ENCODE measurements around the gene GAR1. TPM values are rescaled to one million over a fixed set of nuclear protein-coding genes. Genes with fewer than 3 reads are reported as not detected.
A peak's percentile ranks its signal among the peaks of the same experiment; 100 is the strongest.

GAR1 gene
- total RNA-seq, 4 donors from 2014 or later: 5.9 to 15.4 (median 12.0) TPM

GRCh38 chr4:109810552-109811387, 4.8 kb upstream of the GAR1 start:
- no peaks in the 10 kb centered on the region for H3K27me3 ChIP-seq
- H3K9me3 ChIP-seq: no peaks in the 10 kb centered on the region
- no peak for TF ChIP-seq EP300 (IDR thresholded peaks at IDR 0.05)
- TF ChIP-seq, protein P1, sequence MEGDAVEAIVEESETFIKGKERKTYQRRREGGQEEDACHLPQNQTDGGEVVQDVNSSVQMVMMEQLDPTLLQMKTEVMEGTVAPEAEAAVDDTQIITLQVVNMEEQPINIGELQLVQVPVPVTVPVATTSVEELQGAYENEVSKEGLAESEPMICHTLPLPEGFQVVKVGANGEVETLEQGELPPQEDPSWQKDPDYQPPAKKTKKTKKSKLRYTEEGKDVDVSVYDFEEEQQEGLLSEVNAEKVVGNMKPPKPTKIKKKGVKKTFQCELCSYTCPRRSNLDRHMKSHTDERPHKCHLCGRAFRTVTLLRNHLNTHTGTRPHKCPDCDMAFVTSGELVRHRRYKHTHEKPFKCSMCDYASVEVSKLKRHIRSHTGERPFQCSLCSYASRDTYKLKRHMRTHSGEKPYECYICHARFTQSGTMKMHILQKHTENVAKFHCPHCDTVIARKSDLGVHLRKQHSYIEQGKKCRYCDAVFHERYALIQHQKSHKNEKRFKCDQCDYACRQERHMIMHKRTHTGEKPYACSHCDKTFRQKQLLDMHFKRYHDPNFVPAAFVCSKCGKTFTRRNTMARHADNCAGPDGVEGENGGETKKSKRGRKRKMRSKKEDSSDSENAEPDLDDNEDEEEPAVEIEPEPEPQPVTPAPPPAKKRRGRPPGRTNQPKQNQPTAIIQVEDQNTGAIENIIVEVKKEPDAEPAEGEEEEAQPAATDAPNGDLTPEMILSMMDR (IDR thresholded peaks at IDR 0.05): no peak
- no peak for TF ChIP-seq POLR2AphosphoS5 (IDR thresholded peaks at IDR 0.05)
- TF ChIP-seq POLR2A (IDR thresholded peaks at IDR 0.05): no peak
- DNase-seq (ENCODE audit: low spot score in 2 of 2): no peak
- no peaks in the 10 kb centered on the region for H3K36me3 ChIP-seq
- H3K4me1 ChIP-seq: peaks cover 7% of the 10 kb centered on the region
- 75% methylated on average over 11 of the region's 11 CpGs for WGBS
- no peak overlapping the region for H3K4me3 ChIP-seq
- no peak overlapping the region for H3K27ac ChIP-seq

DNA sequence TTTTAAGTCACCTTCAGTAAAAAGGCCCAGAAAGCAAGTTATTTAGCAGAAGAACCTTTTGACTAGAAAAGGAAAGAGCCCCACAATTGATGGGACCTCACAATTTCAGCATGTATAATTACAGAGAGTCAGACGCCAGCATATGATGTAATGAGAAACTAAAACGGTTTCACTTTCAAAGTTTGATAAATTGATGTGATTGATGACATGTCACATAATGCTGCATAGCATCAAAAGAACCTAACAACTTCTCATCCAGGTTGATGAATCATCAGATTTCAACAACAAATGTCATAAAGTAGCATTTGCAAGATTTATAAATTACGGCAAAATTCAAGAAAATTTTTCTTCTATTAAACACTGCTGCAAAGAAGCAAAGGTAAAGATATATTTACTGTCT, 3.9 kb upstream of the GAR1 start:
- TF ChIP-seq EP300 (IDR thresholded peaks at IDR 0.05) (no peak), POLR2AphosphoS5 (IDR thresholded peaks at IDR 0.05) (no peak), POLR2A (IDR thresholded peaks at IDR 0.05) (no peak)
- TF ChIP-seq, protein P1 (IDR thresholded peaks at IDR 0.05): no peak
- no peak overlapping the region for H3K27ac ChIP-seq
- no peaks in the 10 kb centered on the region for H3K36me3 ChIP-seq
- H3K4me1 ChIP-seq: peaks cover 15% of the 10 kb centered on the region
- H3K9me3 ChIP-seq: no peaks in the 10 kb centered on the region
- no peaks in the 10 kb centered on the region for H3K27me3 ChIP-seq
- H3K4me3 ChIP-seq: no peak overlapping the region
- 51% methylated on average over 3 of the region's 3 CpGs for WGBS
- no peak for DNase-seq (ENCODE audit: low spot score in 2 of 2)

- Histone ChIP-seq H3K4me1 (peaks cover 38% of the 10 kb centered on the region), H3K27me3 (no peaks in the 10 kb centered on the region), H3K4me3 (peak overlapping the region; percentile 93), H3K9me3 (no peaks in the 10 kb centered on the region), H3K36me3 (peaks cover 21% of the 10 kb centered on the region), H3K27ac (peak overlapping the region; percentile 91)
- TF ChIP-seq POLR2AphosphoS5 (IDR thresholded peaks at IDR 0.05) (no peak), POLR2A (IDR thresholded peaks at IDR 0.05) (no peak), EP300 (IDR thresholded peaks at IDR 0.05) (no peak)
- TF ChIP-seq, protein P1 (IDR thresholded peaks at IDR 0.05): no peak
- peak in 1 of 2 donors; percentile 59 for DNase-seq (ENCODE audit: low spot score in 2 of 2)
- WGBS: 1% methylated on average over 19 of the region's 19 CpGs
Measured at GRCh38 chr4:109816082-109816442, 500 bp downstream of the GAR1 start.

DNA sequence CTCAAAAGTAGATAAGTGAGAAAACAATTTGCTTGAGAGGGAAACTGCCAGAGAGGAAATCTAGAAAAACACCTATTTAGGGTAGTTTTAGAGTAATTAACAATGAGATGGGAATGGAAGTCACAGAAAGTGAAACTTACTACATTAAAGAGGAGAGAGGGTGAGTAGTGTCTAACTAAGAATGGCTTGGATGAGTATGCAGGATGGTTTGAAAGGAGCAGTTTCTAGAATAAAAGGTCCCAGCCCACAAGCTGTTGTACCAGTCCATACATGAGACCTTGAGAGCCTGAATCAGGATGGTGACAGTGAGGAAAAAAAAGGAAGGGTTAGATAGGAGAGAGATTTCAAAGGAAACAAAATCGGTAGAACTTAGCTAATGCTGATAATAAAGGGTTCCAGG, 1.3 kb downstream of the GAR1 start:
- 56% methylated on average over 1 of the region's 1 CpG for whole genome bisulfite sequencing
- peak overlapping the region; percentile 93 for H3K4me3 ChIP-seq
- H3K27me3 ChIP-seq: no peaks in the 10 kb centered on the region
- peaks cover 40% of the 10 kb centered on the region for H3K4me1 ChIP-seq
- no peak for TF ChIP-seq POLR2AphosphoS5 (IDR thresholded peaks at IDR 0.05)
- TF ChIP-seq EP300 (IDR thresholded peaks at IDR 0.05): no peak
- TF ChIP-seq, protein P1 (IDR thresholded peaks at IDR 0.05): no peak
- no peak for TF ChIP-seq POLR2A (IDR thresholded peaks at IDR 0.05)
- DNase-seq (ENCODE audit: low spot score in 2 of 2): no peak
- H3K27ac ChIP-seq: no peak overlapping the region
- no peaks in the 10 kb centered on the region for H3K9me3 ChIP-seq
- peaks cover 21% of the 10 kb centered on the region for H3K36me3 ChIP-seq

- H3K9me3 ChIP-seq: no peaks in the 10 kb centered on the region
- TF ChIP-seq POLR2A (IDR thresholded peaks at IDR 0.05) (no peak), POLR2AphosphoS5 (IDR thresholded peaks at IDR 0.05) (no peak), EP300 (IDR thresholded peaks at IDR 0.05) (no peak)
- TF ChIP-seq, protein P1 (IDR thresholded peaks at IDR 0.05): no peak
- DNase-seq (ENCODE audit: low spot score in 2 of 2): no peak
- H3K4me1 ChIP-seq: peaks cover 40% of the 10 kb centered on the region
- H3K27me3 ChIP-seq: no peaks in the 10 kb centered on the region
- no peak overlapping the region for H3K27ac ChIP-seq
- 95% methylated on average over 4 of the region's 4 CpGs for WGBS
- no peak overlapping the region for H3K4me3 ChIP-seq
- H3K36me3 ChIP-seq: peaks cover 34% of the 10 kb centered on the region
Measured at GRCh38 chr4:109818268-109818667, 2.7 kb downstream of the GAR1 start.

Data from suprapubic skin (tissue), 4 donors.